ENCODE data around the gene PIK3R3. TPM values are rescaled to one million over a fixed set of nuclear protein-coding genes. Genes with fewer than 3 reads are reported as not detected.

The PIK3R3 gene
- total RNA-seq, 1 experiment from 2014 or later: 36.3 TPM

- in situ Hi-C loops (cut with HindIII; ENCODE audit: low pct_unique_long_range_greater_than_20kb, low sequenced_read_pairs): no loop called here
- no peak for ATAC-seq
Measured at GRCh38 chr1:46020010-46020409, 112.4 kb downstream of the PIK3R3 start.

DNA sequence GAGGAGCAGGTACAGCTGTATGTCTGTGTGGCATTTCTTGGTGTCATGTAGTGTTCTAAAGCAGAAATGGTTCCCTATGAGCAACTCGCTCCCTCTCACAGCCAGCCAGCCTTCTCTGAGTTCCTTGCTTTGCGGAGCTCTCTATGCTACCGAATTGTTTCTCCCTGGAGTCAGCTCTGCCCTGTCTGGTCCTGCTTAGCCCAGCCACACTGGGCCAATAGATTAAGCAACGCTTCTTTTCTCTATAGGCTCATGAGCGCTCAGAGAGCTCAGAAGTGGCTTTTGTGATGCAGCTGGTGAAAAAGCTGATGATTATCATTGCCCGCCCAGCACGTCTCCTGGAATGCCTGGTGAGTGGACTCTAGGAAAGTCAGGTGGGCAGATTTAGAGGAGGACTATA lies 113.1 kb downstream of the PIK3R3 start:
- Histone ChIP-seq H3K4me3 (ENCODE audit: low read depth in 2 of 2, low read length in 2 of 2) (no peak overlapping the region), H3K9me3 (ENCODE audit: control insufficient read depth, insufficient read depth, low read depth, low read length) (no peaks in the 10 kb centered on the region), H3K27me3 (ENCODE audit: control insufficient read depth, insufficient read depth, low read length) (no peaks in the 10 kb centered on the region), H3K4me1 (ENCODE audit: control insufficient read depth, insufficient read depth, low read length) (no peaks in the 10 kb centered on the region), H3K36me3 (ENCODE audit: control insufficient read depth, insufficient read depth, low read length) (peaks cover 4% of the 10 kb centered on the region; the same call in 1 of the 2 replicates), H3K27ac (ENCODE audit: low read length) (no peak overlapping the region)
- no TSS peak for BruUV-seq (replicated peaks)
- intact Hi-C loops (cut with micrococcal nuclease; ENCODE audit: unreplicated experiment): no loop called here
- in situ Hi-C loops (cut with HindIII; ENCODE audit: low pct_unique_long_range_greater_than_20kb, low sequenced_read_pairs): no loop called here
- TF ChIP-seq TCF7L2 (IDR thresholded peaks at IDR 0.05; ENCODE audit: low read depth, low read length) (no peak), REST (IDR thresholded peaks at IDR 0.05; ENCODE audit: insufficient read depth in 1 of 2, low read depth in 2 of 2, low read length in 1 of 2) (no peak), POLR2AphosphoS5 (IDR thresholded peaks at IDR 0.05; ENCODE audit: low read depth, low read length) (no peak), SIN3A (IDR thresholded peaks at IDR 0.05; ENCODE audit: borderline replicate concordance, insufficient read depth, low read depth, low read length) (no peak), CTCF (IDR thresholded peaks at IDR 0.05) (no peak)
- ChIA-PET POLR2A (no interaction called here), CTCF (no interaction called here)
- ATAC-seq (no peak), DNase-seq (ENCODE audit: low read depth, low spot score) (no peak)

More at GRCh38 chr1:46020010-46020409, 112.4 kb downstream of the PIK3R3 start:
- no peak overlapping the region for H3K4me3 ChIP-seq (ENCODE audit: low read depth in 2 of 2, low read length in 2 of 2)
- intact Hi-C loops (cut with micrococcal nuclease; ENCODE audit: unreplicated experiment): no loop called here
- H3K27me3 ChIP-seq (ENCODE audit: control insufficient read depth, insufficient read depth, low read length): no peaks in the 10 kb centered on the region
- ChIA-PET POLR2A (no interaction called here), CTCF (no interaction called here)
- no TSS peak for BruUV-seq (replicated peaks)
- peaks cover 4% of the 10 kb centered on the region; the same call in 1 of the 2 replicates for H3K36me3 ChIP-seq (ENCODE audit: control insufficient read depth, insufficient read depth, low read length)
- H3K4me1 ChIP-seq (ENCODE audit: control insufficient read depth, insufficient read depth, low read length): no peaks in the 10 kb centered on the region
- no peak overlapping the region for H3K27ac ChIP-seq (ENCODE audit: low read length)
- TF ChIP-seq TCF7L2 (IDR thresholded peaks at IDR 0.05; ENCODE audit: low read depth, low read length) (no peak), REST (IDR thresholded peaks at IDR 0.05; ENCODE audit: insufficient read depth in 1 of 2, low read depth in 2 of 2, low read length in 1 of 2) (no peak), POLR2AphosphoS5 (IDR thresholded peaks at IDR 0.05; ENCODE audit: low read depth, low read length) (no peak), SIN3A (IDR thresholded peaks at IDR 0.05; ENCODE audit: borderline replicate concordance, insufficient read depth, low read depth, low read length) (no peak), CTCF (IDR thresholded peaks at IDR 0.05) (no peak)
- H3K9me3 ChIP-seq (ENCODE audit: control insufficient read depth, insufficient read depth, low read depth, low read length): no peaks in the 10 kb centered on the region
- no peak for DNase-seq (ENCODE audit: low read depth, low spot score)

Data from Panc1 (cell line).